NCI-H774 (cell line): ENCODE data around the gene HHIPL1.

Source experiments
- DNase-seq: peaks from one replicate; lab custom pipeline; 2025; lab: John Stamatoyannopoulos, UW

HHIPL1 gene

DNA sequence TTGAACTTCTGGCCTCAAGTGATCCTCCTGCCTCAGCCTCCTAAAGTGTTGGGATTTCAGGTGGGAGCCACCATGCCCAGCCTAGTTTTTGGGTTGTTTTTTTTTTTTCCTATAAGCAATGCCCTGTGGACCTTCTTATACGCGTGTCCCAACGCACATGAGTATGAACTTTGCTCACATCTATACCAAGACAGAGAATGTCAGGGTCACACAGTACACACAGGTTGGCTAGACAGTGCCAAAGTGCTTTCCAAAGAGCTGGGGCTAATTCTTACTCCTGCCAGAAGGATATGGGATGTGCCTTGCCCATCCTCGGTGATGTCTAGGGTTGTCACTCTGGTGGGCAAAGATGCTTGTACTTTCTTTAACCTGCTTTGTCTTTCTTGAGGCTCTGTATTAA is 33.3 kb upstream of the HHIPL1 start:
- no peak for DNase-seq

GRCh38 chr14:99612071-99612737 is 32.7 kb upstream of the HHIPL1 start:
- DNase-seq = peak; percentile 5

DNA sequence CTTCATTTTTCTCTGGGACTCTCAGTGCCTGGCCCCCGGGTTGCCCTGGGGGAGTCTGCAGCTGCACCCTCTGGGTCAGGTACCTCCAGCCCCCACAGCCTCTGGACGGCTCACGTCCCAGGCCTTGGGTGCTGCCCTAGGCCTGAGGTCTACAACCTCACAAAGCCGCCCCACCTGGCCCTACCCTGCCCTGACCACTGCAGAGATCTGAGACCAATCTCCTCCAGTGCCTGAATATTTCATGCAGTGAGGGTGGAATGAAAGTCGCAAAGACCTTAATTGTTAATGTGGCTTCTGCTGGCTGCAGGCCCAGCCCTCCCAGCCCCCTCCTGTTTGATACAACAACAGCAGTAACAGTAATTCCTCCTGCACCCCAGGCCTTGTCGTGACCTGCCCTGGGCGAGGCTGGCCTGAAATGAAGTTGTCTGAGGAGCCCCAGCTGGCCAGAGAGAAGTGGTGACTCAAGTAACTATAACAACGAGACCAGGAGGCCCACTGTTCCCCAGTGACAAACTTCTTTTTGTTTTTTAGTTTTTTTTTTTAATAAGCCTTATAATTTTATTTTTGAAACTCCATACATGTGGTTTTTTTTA is 32.1 kb upstream of the HHIPL1 start:
- DNase-seq = no peak

DNA sequence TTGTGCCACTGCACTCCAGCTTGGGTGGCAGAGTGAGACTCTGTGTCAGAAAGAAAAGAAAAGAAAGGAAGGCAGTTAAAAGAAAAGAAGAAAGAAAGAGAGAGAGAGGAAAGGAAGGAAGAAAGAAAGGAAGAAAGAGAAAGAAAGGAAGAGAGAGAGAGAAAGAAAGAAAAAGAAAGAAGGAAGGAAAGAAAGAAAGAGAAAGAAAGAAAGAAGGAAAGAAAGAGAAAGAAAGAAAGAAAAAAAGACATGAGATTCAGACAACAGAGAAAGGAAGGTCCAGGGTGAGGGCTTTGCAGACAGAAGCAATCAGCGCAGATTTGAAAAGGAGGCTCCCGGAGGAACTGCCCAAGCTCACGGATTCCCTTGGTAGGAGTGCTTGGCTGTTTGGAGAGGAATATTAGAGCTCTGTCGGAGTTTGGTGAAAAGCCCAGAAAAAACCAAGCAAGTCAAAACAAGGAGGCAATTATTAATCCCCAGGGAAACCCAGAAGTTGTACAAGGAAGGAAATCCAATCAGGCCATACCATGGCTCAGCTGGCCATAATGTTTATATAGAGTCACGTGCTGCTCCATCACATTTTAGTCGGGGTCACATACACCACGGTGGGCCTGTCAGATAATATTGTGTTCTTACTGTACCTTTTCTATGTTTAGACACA is 29.3 kb upstream of the HHIPL1 start:
- no peak for DNase-seq

- no peak for DNase-seq
Observed at GRCh38 chr14:99616832-99617800, 27.8 kb upstream of the HHIPL1 start.

GRCh38 chr14:99619835-99620834 is 24.8 kb upstream of the HHIPL1 start:
- DNase-seq = no peak

GRCh38 chr14:99621948-99622347 is 23.0 kb upstream of the HHIPL1 start:
- no peak for DNase-seq

DNA sequence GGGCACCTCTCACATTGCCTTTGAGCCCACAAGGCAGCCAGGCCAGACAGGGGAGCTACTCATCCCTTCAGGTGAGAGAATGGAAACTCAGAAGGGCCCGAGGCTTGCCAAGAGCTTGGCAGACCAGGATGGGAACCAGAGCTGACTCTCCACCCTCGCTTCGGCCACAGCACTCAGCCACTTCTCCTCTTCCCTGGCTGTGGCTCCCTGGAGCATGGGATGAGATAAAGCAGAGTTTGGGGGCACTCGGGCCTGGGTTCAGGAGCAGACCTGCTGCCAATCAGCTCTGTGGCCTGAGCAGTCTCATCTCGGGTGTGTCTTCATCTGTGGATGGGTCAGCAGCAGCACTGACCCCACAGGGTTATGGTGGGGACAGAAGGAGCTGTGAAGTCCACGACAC is 20.9 kb upstream of the HHIPL1 start:
- no peak for DNase-seq

- DNase-seq = no peak
Observed at GRCh38 chr14:99624971-99625370, 20.0 kb upstream of the HHIPL1 start.

DNA sequence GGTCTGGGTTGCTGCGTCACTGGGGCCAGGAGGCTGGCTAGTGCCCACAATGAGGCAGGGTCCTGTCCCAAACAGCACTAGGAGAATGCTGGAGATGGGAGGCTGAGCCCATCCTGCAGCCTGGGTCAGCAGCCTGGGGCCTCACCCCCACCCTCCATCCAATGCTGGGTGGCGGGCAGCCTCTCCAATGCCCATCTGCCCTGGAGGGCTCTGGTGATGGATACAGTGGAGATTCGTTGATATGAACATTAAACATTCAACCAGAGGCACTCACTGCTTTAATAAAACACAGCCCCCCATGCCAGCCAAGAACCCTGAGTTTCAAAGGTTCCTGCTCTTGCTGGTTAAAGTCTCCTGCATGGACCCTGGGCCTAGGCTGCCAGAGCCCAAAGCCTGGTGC is 19.5 kb upstream of the HHIPL1 start:
- DNase-seq = no peak

DNA sequence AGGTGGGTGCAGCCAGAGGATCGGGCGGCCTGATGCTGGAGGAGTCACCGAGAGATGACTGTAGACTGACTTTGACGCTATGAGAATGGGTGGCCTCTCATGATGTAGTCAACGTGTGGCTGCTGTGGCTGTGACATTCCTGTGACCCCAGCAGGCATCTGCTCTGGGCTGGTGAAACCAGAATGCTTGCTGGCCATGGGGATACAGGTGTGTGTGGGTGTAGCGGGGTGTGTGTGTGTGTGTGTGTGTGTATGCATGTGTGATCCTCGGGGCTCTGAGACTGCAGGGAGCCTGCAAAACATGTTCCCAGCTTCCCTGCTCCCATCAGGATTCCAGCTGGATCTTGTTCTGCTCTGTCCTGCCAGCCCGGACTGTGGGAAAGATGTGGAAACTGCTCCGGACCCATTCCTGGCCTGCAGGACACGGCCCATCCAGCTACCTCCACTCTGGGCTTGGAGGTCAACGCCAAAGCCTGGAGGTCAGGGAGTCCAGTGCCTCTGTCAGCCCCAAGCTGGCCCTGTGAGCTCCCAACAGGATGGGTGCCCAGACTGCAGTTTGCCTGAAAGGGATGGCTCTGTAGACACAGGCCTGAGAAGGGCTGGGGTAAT is 18.8 kb upstream of the HHIPL1 start:
- no peak for DNase-seq

DNA sequence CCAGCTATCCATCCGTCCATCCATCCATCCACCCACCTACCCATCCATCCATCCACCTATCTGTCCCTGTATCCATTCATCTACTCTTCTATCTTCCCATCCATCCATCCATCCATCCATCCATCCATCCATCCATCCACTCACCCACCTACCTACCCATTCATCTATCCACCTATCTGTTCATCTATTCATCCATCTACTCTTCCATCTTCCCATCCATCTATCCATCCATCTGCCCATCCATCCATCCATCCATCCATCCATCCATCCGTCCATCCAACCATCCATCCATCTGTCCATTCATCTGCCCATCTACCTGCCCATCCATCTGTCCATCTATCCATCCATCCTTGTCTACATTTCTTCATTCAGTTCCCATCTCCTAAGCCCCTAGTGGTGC is 17.8 kb upstream of the HHIPL1 start:
- no peak for DNase-seq

DNA sequence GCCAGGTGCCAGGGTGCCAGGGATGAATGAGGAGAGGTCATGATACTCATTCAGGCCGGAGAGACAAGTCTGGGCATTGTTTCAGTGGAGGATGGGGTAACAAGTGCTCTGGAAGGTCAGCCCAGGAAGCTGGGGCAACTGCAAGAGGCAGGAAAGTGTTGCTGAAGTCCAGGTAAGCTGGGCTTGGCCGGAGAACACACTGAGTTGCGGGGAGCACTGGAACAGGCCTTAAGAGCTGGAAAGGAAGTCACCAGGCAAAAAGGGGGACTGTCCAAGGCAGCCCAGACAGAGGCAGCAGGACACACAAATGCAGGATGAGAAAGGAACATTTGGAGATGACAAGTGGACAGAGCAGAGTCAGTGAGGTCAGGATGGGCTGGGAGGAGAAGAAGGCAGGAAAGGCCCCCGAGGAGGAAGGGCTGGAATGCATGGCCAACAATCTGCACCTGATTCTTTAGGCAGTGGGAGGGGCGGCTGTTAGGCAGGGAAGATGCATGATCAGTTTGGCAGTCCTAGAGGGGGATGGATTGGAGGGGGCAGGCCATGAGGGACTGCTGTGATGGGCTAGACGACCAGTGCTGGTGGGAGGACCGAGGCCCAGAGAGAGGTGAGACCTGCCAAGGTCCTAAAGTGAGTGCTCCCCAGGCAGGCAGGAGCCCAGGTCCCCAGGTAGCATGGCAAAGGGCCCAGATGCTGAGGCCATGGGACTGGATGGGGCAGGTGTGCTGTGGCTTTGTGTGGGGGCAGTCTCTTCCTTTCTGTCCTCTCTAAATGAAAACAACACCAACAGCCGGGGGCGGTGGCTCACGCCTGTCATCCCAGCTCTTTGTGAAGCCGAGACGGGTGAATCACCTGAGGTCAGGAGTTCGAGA is 17.2 kb upstream of the HHIPL1 start:
- no peak for DNase-seq

DNA sequence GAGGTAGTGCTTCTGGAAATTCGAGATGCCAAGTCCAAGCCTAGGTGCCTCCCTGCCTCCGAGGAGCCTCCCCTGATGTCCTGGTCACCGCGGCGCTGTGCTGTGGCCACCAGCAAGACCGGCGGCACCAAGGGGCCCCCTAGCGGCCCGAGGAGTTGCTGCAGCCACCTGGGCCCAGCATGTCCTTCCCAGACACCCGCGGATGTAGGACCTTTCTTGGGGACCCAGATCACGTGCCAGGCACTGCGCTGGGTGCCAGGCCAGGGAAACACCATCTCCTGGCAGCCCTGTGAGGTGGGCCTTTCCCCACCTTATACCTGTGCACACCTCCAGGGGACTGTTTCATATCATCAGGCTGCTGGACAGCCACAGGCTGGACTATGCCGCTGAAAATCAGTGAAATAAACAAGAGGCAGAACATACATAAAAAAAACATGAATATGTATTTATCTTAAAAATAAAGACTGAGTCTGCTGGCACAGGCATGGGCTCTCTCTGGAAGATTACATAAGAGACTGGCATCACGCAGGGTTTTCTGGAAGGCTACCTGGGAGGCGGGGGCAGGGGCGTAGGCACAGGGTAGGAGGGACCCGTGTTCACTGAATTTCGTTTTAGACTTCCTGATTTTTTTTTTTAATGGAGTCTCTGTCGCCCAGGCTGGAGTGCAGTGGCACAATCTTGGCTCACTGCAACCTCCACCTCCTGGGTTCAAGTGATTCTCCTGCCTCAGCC is 15.9 kb upstream of the HHIPL1 start:
- DNase-seq = peak; percentile 68

- DNase-seq = no peak
Observed at GRCh38 chr14:99630202-99630601, 14.7 kb upstream of the HHIPL1 start.

- no peak for DNase-seq
Observed at GRCh38 chr14:99632410-99633035, 12.4 kb upstream of the HHIPL1 start.

GRCh38 chr14:99633141-99633540 is 11.8 kb upstream of the HHIPL1 start:
- no peak for DNase-seq

GRCh38 chr14:99633918-99634317 is 11.0 kb upstream of the HHIPL1 start:
- no peak for DNase-seq

DNA sequence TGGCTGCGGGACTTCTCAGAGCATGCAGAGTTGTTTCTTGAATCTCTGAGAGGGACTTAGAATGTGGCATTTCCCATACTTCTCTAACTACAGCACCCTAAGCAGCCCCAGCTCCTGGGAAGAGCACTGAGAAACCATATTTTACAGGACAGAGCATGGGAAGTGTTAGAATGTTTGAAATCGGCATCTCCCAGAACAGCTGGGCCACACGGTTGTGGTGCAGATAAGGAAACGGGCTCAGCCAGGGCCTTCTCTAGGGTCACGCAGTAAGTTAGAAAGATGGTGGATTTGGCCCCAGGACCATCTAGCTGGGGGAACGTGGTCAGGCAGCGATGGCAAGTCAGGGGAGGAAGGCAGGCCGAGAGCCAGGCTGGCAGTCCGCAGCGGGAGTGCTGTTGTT is 10.5 kb upstream of the HHIPL1 start:
- no peak for DNase-seq
